SH-SY5Y (cell line): ENCODE results near the gene RAB3C.

Experiments
- GATA2 ChIP-seq: IDR thresholded peaks from 2 replicates; pipeline ENCODE4 v1.6.1; 2011; ENCODE audit warnings: mild to moderate bottlenecking, low read depth, low read length
- GATA3 ChIP-seq: IDR thresholded peaks from 2 replicates; pipeline ENCODE4 v1.6.1; 2011; ENCODE audit warnings: low read depth, mild to moderate bottlenecking, low read length, moderate library complexity

DNA sequence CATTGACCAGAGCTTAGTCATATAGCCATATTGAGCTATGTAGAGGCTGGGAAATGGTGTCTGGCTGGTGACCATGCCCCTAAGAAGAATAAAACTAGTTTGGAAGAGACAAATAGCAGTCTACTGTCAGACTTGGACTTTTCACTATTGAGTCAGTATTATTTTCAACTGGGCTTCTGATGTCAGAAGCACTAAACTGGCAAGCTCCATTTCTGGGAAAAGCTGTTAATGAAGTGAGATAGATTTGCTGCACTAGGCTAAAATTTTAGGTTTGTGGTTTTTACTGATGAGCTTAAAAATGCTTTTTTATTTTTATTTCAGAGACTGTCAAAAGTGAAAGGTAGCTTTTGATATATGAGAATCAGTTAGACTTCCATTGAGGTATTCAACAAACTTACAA, 220.2 kb downstream of the RAB3C start:
- TF ChIP-seq GATA2 = no peak
- no peak for TF ChIP-seq GATA3
